ENCODE results near the gene ZNF765. TPM values are rescaled to one million over a fixed set of nuclear protein-coding genes. Genes with fewer than 3 reads are reported as not detected.
"Not testable (repeated sequence)": the region's sequence is repeated elsewhere in the genome, so short reads cannot be mapped to it uniquely, and the experiment has no call there.

ZNF765 gene
- polyA plus RNA-seq, 4 donors, result 10.0 to 15.4 (median 12.3) TPM

DNA sequence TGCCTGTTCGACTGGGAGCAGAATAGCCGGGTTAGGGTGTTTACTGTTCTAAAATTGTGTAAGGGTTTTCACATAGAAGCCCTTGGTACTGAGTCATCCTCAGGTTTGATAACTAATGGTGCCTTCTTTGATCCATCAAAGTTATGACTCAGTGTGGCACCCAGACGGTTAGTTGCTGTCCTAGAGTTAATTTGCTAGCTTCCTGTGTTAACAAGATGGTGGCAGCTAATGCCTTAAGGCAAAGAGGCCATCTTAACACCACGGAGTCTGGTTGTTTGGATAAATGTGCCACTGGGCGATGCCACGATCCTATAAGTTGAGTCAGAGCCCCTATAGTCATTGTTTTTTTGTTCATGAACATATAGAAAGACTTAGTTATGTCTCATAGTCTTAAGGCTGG is 80.5 kb downstream of the ZNF765 start:
- not testable (repeated sequence) for DNase-seq (ENCODE audit: low read depth in 4 of 4, low spot score in 3 of 4)

Other genes with a start within 250 kb of the ZNF765 start
- 10 to 100 TPM in 3 of 4 donors, 1 to 10 TPM in 1; 9.4 to 14.0 (median 12.4) TPM for gene ZNF347, start 236.1 kb upstream of the ZNF765 start, polyA plus RNA-seq (ENCODE audit: insufficient read length in 4 of 4)
- 1 to 10 TPM; 6.8 to 9.3 (median 9.0) TPM for gene ZNF665, start 201.8 kb upstream of the ZNF765 start, polyA plus RNA-seq (ENCODE audit: insufficient read length in 4 of 4)
- 10 to 100 TPM; 48.5 to 54.5 (median 49.2) TPM for gene ZNF677, start 140.3 kb upstream of the ZNF765 start, polyA plus RNA-seq (ENCODE audit: insufficient read length in 4 of 4)
- gene VN1R2, start 136.9 kb upstream of the ZNF765 start, polyA plus RNA-seq (ENCODE audit: insufficient read length in 4 of 4), result under 1 TPM in 2 of 4 donors, not detected in 2; 0.15 to 0.34 TPM
- gene VN1R4, start 127.4 kb upstream of the ZNF765 start, polyA plus RNA-seq (ENCODE audit: insufficient read length in 4 of 4), result not detected
- 10 to 100 TPM in 1 of 4 donors, 1 to 10 TPM in 3; 6.8 to 11.0 (median 8.7) TPM for gene ZNF845, start 61.4 kb upstream of the ZNF765 start, polyA plus RNA-seq (ENCODE audit: insufficient read length in 4 of 4)
- gene ZNF525, start 29.4 kb upstream of the ZNF765 start, polyA plus RNA-seq (ENCODE audit: insufficient read length in 4 of 4), result 10 to 100 TPM in 2 of 4 donors, 1 to 10 TPM in 2; 5.0 to 14.2 (median 10.9) TPM
- 10 to 100 TPM; 10.4 to 14.6 (median 14.2) TPM for gene ZNF761, start 36.8 kb downstream of the ZNF765 start, polyA plus RNA-seq (ENCODE audit: insufficient read length in 4 of 4)
- gene ZNF813, start 72.6 kb downstream of the ZNF765 start, polyA plus RNA-seq (ENCODE audit: insufficient read length in 4 of 4), result 1 to 10 TPM; 3.6 to 7.4 (median 6.7) TPM
- 10 to 100 TPM; 16.6 to 31.1 (median 18.6) TPM for gene ZNF331, start 143.0 kb downstream of the ZNF765 start, polyA plus RNA-seq (ENCODE audit: insufficient read length in 4 of 4)
- not detected for gene DPRX, start 236.8 kb downstream of the ZNF765 start, polyA plus RNA-seq (ENCODE audit: insufficient read length in 4 of 4)

Data from left renal pelvis (tissue), 4 donors.